ENCODE measurements around the gene MSI2. TPM values are rescaled to one million over a fixed set of nuclear protein-coding genes. Genes with fewer than 3 reads are reported as not detected.
A peak's percentile ranks its signal among the peaks of the same experiment; 100 is the strongest.

Gene MSI2
- polyA plus RNA-seq, 1 of the 3 experiments (the other 2 are of a cell fraction), result 24.1 TPM

- Histone ChIP-seq H3F3A (replicated peaks; ENCODE audit: insufficient read depth) (peaks cover 2% of the 10 kb centered on the region), H3K79me2 (ENCODE audit: insufficient read depth) (no peaks in the 10 kb centered on the region), H4K20me1 (ENCODE audit: insufficient read depth) (no peaks in the 10 kb centered on the region), H2AFZ (ENCODE audit: low read depth) (no peak overlapping the region), H3K27me3 (ENCODE audit: insufficient read depth) (no peaks in the 10 kb centered on the region), H3K27ac (ENCODE audit: low read depth in 2 of 2, low read length in 1 of 2) (peak overlapping the region; percentile 2 to 100; a peak in 3 of 4 replicates), H3K9me2 (no peaks in the 10 kb centered on the region), H3K4me1 (ENCODE audit: control insufficient read depth in 1 of 2, insufficient read depth in 2 of 2, low read depth in 1 of 2, low read length in 1 of 2) (peaks cover 25 to 98% of the 10 kb centered on the region in 2 experiments), H3K4me2 (no peak overlapping the region), H3K9me3 (no peaks in the 10 kb centered on the region), H3K4me3 (ENCODE audit: low read depth in 2 of 2, low read length in 1 of 2) (no peak overlapping the region), H3K36me3 (replicated peaks in 1 of 2; ENCODE audit: control insufficient read depth in 1 of 2, insufficient read depth in 2 of 2, low read length in 1 of 2) (peaks cover 3 to 6% of the 10 kb centered on the region in 2 experiments), H3K9ac (no peak overlapping the region)
- WGBS (ENCODE audit: low lambda C conversion rate), result 88% methylated on average over 6 of the region's 6 CpGs
- TF ChIP-seq FOXJ3 (CRISPR knock-in tag; IDR thresholded peaks at IDR 0.05) (0 out of 2 replicates have a peak, but pooled peaks have one; percentile 38), REST (IDR thresholded peaks at IDR 0.05; ENCODE audit: low read depth, low read length) (no peak), GATA2 (CRISPR knock-in tag; IDR thresholded peaks at IDR 0.05) (peak; percentile 72), EP300 (IDR thresholded peaks at IDR 0.05; ENCODE audit: borderline replicate concordance in 1 of 2, low read depth in 1 of 2, low read length in 1 of 2) (peak in 1 of 2 experiments; percentile 69; a peak in 1 of 4 replicates), CHD2 (IDR thresholded peaks at IDR 0.05; ENCODE audit: low read length, partially characterized antibody) (peak; percentile 18)
- POLR2A ChIA-PET, result interaction anchor here (7.7 kb wide), 1 partner anchor 44 kb away, joined by 44 read pairs; no protein-coding TSS in a partner anchor
- DNase-seq, result peak; percentile 43
- CTCF ChIA-PET, result interaction anchor here (1.2 to 14.2 kb wide), 6 partner anchors 41 to 82 kb away, joined by 3 to 298 read pairs (median 4); no protein-coding TSS in a partner anchor
Observed at GRCh38 chr17:57667461-57667923, 411.2 kb downstream of the MSI2 start.

GRCh38 chr17:57668332-57668731 is 412.0 kb downstream of the MSI2 start:
- Histone ChIP-seq H3K4me3 (ENCODE audit: low read depth in 2 of 2, low read length in 1 of 2) (no peak overlapping the region), H3K9me2 (no peaks in the 10 kb centered on the region), H3F3A (replicated peaks; ENCODE audit: insufficient read depth) (no peaks in the 10 kb centered on the region), H3K79me2 (ENCODE audit: insufficient read depth) (no peaks in the 10 kb centered on the region), H3K36me3 (replicated peaks in 1 of 2; ENCODE audit: control insufficient read depth in 1 of 2, insufficient read depth in 2 of 2, low read length in 1 of 2) (peaks cover 3 to 6% of the 10 kb centered on the region in 2 experiments), H3K9ac (no peak overlapping the region), H3K4me1 (ENCODE audit: control insufficient read depth in 1 of 2, insufficient read depth in 2 of 2, low read depth in 1 of 2, low read length in 1 of 2) (peaks cover 23 to 99% of the 10 kb centered on the region in 2 experiments), H3K27ac (ENCODE audit: low read depth in 2 of 2, low read length in 1 of 2) (peak overlapping the region in 1 of 2 experiments; percentile 100; a peak in 3 of 4 replicates), H4K20me1 (ENCODE audit: insufficient read depth) (no peaks in the 10 kb centered on the region), H3K27me3 (ENCODE audit: insufficient read depth) (no peaks in the 10 kb centered on the region), H3K9me3 (no peaks in the 10 kb centered on the region), H3K4me2 (no peak overlapping the region), H2AFZ (ENCODE audit: low read depth) (no peak overlapping the region)
- WGBS (ENCODE audit: low lambda C conversion rate), result 50% methylated on average over 3 of the region's 3 CpGs
- peak; percentile 69 for DNase-seq
- ChIA-PET CTCF (interaction anchor here (0.5 to 14.2 kb wide), 9 partner anchors 26 to 425 kb away, joined by 3 to 298 read pairs (median 3); no protein-coding TSS in a partner anchor), POLR2A (interaction anchor here (0.7 kb wide), 1 partner anchor 82 kb away, joined by 3 read pairs; no protein-coding TSS in a partner anchor)
- peak; percentile 38 for TF ChIP-seq CHD2 (IDR thresholded peaks at IDR 0.05; ENCODE audit: low read length, partially characterized antibody)
- peak; percentile 16; the same call in 1 of the 2 replicates for TF ChIP-seq TEAD4 (IDR thresholded peaks at IDR 0.05; ENCODE audit: borderline replicate concordance, insufficient read depth)
- peak; percentile 93 for TF ChIP-seq MXI1 (IDR thresholded peaks at IDR 0.05; ENCODE audit: low read depth, low read length)
- TF ChIP-seq EZH2phosphoT487 (IDR thresholded peaks at IDR 0.05; ENCODE audit: borderline replicate concordance, low read depth), result no peak
- TF ChIP-seq MEF2A (IDR thresholded peaks at IDR 0.05; ENCODE audit: borderline replicate concordance, low read depth), result no peak
- TF ChIP-seq EP300 (IDR thresholded peaks at IDR 0.05; ENCODE audit: borderline replicate concordance in 1 of 2, low read depth in 1 of 2, low read length in 1 of 2), result peak in 1 of 2 experiments; percentile 95; a peak in 2 of 4 replicates
- TF ChIP-seq ZBTB33 (IDR thresholded peaks at IDR 0.05; ENCODE audit: borderline replicate concordance, low read depth), result no peak
- peak; percentile 40; the same call in 1 of the 2 replicates for TF ChIP-seq FOXJ3 (CRISPR knock-in tag; IDR thresholded peaks at IDR 0.05)
- 0 out of 2 replicates have a peak, but pooled peaks have one; percentile 5 for TF ChIP-seq NFIC (IDR thresholded peaks at IDR 0.05; ENCODE audit: borderline replicate concordance)
- TF ChIP-seq GATA2 (CRISPR knock-in tag; IDR thresholded peaks at IDR 0.05), result peak; percentile 58
- peak; percentile 72 for TF ChIP-seq RCOR1 (IDR thresholded peaks at IDR 0.05; ENCODE audit: low read length)
- 0 out of 2 replicates have a peak, but pooled peaks have one; percentile 13 for TF ChIP-seq PBX3 (IDR thresholded peaks at IDR 0.05)
- TF ChIP-seq TCF12 (IDR thresholded peaks at IDR 0.05), result peak; percentile 62; the same call in 1 of the 2 replicates
- peak; percentile 15; the same call in 1 of the 2 replicates for TF ChIP-seq RAD21 (IDR thresholded peaks at IDR 0.05; ENCODE audit: low read length)
